GM19351 (cell line): ENCODE results near the gene PRX.
"Not testable (repeated sequence)": the region's sequence is repeated elsewhere in the genome, so short reads cannot be mapped to it uniquely, and the experiment has no call there.

Source experiments
- ATAC-seq: cut with Tn5 transposase; IDR thresholded peaks from one replicate; pipeline ENCODE4 v1.9.1; 2021; ENCODE audit warnings: mild to moderate bottlenecking, moderate library complexity; ENCODE audit not compliant: unreplicated experiment

Gene PRX

DNA sequence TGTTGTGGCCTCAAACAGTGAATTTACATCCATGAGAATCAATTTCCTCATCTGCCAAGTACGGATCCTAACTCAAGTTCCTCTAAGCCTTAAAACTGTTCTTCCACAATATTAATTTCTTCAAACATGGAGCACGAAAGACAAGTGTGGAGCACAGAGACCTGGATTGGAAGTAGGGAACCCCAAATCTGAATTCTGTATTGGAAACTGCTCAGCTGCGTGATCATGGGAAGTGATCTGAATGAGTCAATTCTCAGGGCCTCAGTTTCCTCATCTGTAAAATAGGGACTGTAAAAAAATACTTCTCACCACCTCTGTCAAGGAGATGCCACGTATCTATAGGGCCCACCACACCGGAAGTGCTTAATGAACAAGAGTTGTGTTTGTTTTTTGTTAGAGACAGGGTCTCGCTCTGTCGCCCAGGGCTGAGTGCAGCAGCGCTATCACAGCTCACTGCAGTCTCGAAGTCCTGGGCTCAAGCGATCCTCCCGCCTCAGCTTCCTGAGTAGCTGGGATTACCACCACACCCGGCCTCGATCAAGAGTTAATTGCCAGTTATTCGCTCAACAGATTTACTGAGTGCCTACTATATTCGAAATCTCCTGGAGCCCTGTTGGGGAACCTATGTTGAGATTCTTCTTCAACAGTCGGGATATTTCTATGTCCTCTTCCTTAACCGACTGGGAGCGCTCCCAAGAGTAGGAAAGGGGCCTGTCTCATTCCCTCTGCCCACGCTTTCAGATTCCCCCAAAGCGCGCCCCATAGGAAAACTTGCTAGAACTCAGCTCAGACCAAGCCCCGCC, 29.4 kb upstream of the PRX start:
- ATAC-seq: no peak

DNA sequence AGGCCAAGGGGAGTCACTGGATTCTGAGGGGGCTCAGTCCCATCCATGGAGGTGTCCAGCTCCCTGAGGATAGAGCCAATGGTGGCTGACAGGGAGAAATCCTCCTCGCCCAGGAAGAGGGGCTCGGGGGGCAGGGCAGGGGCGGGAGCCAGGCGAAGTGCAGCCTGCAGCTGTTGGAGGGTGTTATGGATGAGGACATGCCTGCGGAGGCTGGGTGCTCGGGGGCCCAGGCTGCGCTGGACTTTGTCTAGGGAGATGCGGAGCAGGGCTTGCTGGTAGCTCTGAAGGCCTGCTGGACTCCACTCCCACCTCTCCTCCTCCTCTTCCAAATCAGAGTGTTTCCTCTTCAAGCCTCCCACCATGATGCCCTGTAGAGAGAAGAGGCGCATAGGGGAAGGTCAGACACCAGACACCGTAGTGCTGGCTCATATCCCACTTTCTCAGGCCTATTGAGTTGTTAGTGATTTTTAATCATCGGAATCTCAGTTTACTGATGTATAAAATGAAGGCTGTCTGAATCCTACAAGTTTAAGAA, 28.6 kb upstream of the PRX start:
- ATAC-seq: no peak

DNA sequence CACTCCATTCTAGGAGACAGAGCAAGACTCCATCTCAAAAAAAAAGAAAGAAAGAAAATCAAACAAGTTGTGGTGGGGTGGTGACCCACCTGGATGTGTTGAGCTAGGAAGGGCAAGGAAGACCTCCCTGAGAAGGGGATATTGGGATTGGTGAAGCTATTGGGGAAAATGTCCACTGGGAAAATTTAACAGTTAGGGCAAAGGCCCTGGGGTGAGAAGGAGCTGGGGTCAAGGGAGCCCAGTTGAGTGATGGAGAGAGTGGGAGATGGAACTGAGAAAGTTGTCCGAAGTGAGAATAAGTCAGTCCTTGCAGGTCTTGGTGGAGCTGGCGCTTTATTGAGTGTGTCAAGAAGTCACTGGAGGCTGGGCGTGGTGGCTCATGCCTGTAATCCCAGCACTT, 25.1 kb upstream of the PRX start:
- no peak for ATAC-seq

DNA sequence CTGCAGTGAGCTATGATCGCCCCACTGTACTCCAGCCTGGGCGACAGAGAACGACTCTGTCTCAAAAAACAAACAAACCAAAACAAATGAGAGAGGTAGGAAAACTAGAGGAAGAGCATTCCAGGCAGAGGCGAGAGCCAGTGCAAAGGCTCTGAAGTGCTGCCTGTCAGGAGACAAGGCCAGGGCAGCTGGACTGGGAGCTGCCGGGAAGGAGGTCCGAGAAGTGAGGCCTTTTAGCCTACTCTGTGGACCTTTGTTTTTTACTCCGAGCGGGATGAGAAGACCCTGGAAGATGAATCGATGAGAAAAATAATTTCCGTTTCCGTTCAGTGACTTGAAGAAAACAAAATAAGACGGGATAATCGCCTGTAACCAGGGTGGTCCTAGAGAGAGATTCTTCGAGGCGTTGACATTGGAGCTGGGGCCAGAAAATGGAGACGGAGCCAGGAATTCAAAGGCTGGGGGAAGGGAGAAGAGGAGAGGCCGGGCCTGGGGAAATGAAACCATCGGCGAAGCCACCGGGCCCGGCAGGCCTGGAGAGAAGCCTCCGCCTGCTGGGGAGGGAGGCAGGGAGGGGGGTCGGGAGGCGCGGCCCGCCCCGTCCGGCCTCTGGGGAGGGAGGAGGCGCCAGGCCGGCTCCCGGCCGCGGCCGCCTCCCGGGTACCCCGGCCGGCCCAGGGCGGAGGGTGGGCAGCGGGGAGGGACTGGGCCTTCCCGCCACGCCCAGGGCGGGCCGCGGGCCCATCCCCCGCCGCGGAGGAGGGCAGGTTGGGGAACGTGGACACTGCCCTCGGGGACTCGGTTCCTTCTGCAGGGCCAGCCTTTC, 20.4 kb upstream of the PRX start:
- ATAC-seq: no peak

DNA sequence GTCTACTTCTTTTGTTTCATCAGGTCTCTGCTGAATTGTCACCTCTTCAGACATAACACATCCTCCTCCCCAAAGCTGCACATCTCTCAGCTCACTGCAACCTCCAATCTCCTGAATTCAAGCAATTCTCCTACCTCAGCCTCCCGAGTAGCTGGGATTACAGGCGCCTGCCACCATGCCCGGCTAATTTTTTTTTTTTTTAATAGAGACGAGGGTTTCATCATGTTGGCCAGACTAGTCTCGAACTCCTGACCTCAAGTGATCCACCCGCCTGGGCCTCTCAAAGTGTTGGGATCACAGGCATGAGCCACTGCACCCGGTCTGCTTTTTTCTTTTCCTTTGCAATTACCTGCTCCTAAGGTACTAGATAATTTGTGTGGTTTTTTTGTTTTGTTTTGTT, 19.6 kb upstream of the PRX start:
- ATAC-seq: not testable (repeated sequence)

DNA sequence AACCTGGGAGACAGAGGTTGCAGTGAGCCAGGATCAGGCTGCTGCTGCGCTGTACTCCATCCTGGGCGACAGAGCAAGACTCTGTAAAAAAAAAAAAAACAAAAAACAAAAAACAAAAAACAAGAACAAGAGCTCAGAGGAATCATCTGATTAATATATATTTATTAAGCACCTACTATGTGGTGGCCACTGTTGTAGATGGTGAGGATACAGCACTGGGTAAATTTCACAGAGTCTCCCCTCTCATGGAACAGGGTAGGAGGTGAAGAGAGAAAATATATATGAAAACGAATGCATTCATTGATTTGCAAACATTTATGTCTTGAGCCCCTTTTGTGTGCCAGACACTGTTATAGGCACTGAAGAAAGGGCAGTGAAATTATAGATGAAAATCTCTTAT, 18.5 kb upstream of the PRX start:
- no peak for ATAC-seq

DNA sequence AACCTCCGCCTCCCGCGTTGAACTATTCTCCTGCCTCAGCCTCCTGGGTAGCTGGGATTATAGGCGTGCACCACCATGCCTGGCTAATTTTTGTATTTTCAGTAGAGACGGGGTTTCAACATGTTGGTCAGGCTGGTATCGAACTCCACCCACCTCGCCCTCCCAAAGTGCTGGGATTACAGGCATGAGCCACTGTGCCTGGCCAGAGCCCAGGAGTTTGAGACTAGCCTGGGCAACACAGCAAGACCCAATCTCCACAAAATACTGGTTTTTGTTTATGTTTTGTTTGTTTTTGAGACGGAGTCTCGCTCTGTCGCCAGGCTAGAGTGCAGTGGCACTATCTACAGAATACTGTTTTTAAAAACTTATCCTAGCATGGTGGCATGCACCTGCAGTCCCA, 17.1 kb upstream of the PRX start:
- ATAC-seq: not testable (repeated sequence)

DNA sequence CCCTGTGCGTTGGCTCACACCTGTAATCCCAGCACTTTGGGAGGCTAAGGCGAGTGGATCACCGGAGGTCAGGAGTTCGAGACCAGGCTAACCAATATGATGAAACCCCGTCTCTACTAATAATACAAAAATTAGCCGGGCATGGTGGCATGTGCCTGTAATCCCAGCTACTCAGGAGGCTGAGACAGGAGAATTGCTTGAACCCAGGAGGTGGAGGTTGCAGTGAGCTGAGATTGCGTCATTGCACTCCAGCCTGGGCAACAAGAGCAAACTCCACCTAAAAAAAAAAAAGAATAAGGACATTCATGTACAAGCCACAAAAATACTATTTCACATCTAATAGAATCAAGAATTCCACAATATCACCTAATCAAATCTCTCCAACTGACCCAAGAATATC, 15.0 kb upstream of the PRX start:
- not testable (repeated sequence) for ATAC-seq

DNA sequence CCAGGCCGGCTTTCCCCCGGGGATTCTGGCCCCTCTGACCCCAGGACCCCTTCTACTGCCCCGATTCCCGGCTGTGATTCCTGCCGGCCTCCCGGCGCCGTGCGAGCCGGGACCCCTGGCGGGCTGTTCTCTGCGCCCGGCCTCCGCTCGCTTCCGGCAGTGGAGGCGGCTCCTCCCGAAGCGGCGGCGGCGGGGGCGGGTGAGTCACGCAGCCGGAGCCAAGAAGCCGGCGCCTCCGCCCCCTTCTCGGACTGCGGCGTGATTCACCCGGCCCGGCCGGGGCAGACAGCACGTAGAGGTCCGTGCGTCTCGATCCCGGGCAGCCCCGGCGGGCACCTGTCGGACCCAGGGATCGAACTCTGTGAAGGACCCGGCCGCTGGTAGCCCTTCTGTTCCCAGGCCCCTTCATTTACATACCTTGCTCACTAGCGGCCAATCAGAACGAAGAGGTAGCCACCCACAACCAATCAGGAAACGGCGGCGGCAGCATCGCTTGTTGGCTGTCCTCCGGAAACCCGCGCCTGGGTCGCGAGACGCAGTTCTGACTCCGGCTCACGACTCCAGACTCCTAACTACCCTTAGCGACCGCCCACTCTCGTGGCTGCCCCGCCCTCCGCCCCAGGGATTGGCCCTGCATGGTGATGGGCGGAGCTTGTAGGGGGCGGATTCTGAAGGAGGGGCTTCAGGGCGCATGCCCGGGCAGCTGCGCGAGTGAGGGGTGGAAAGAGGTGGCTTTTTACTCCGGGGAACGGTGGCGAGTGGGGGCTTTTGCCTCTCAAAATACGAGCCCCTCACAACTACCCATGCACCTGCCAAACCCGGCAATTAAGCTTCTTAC, 12.5 kb upstream of the PRX start, which contains the start of gene SERTAD1:
Gene SERTAD1, minus strand, starts transcription at position 543 of the 838 bp plus-strand sequence. CDS start 2,446 bp downstream, outside the sequence.
- ATAC-seq: peak; percentile 83

DNA sequence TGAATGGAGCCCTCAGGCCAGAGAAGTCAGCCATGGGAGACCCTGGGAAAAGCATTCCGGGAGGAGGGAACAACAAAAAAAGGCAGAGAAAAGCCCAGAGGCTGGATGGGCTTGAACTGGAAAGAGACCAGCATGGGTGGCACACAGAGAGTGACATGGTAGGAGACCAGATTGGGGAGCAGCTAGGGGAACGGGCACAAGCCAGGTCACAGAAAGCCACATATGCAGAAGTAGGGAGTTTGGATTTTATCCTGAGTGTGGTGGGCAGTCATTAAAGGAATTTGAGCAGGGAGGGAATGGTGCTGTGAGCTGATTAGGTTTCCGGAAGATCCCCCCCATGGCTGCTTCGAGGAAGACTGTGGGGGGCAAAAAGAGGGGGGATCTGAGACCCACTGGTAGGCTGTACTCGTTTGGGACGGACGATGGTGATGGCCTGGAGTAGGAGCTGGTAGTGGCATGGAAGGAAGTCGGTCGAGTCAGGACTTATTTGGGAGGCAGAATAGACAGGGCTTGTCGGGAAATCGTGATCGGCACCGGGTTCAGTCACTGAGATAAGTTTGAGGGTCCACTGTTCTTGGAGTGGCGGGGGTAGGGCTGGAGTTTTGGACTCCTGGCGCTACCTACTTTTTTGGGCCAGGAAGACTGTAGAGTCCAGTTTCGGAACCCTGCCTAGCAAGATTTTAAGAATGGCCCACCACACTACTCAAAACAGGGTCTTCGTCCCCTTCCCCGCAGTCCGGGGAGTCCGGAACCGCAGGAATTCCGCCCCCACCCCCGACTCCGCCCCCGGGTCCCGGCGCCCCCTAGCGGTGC, 11.7 kb upstream of the PRX start:
- peak; percentile 6 for ATAC-seq

DNA sequence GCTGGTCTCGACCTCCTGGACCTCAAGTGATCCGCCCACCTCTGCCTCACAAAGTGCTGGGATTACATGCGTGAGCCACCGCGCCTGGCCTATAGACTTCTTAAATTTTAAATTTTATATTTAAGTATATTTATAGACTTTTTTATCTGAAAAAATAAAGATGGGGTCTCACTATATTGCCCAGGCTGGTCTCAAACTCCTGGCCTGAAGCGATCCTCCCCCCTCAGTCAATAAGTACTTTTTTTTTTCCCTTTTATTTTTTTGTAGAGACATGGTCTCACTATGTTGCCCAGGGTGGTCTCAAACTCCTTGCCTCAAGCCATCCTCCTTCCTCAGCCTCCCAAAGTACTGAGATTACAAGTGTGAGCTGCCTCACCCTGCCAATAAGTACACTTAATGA, 10.8 kb upstream of the PRX start:
- ATAC-seq: no peak

DNA sequence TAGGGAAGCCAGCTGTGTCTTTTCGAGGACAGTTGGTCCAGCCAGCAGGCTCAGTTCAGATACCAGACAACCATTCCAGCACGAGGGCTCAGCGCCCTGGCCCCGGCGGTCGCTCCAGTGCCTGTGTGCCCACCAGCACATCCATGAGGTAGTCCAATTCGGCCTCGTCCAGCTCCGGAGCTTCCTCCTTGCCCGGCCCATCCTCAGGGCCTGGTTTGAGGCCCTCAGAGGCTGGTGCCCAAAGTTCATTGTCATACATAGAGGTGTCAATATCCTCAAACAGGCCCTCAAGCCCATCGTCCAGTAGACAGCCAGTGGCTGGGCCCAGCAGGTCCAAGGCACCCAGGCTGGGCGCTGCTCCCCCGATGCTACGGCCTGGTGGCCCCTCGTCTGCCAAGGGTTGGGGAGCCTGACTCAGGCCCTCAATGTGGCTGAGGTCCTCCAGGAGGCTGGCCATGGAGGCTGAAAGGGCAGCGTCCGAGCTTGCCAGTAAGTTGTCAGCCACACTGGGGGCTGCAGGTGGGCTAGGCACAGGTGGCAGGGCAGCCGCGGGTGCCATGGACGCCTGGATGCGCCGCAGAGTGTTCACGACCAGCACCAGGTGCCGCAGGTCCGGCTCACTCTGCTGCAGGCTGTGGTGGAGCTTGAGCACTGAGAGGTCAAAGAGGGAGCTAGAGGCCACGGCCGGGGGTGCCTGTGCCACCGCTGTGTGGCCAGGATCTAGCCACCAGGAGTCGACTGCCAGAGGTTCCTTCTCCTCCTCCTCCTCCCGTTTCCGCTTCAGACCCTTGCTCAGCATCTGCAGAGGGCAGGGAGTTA, 9.8 kb upstream of the PRX start:
- ATAC-seq: no peak

DNA sequence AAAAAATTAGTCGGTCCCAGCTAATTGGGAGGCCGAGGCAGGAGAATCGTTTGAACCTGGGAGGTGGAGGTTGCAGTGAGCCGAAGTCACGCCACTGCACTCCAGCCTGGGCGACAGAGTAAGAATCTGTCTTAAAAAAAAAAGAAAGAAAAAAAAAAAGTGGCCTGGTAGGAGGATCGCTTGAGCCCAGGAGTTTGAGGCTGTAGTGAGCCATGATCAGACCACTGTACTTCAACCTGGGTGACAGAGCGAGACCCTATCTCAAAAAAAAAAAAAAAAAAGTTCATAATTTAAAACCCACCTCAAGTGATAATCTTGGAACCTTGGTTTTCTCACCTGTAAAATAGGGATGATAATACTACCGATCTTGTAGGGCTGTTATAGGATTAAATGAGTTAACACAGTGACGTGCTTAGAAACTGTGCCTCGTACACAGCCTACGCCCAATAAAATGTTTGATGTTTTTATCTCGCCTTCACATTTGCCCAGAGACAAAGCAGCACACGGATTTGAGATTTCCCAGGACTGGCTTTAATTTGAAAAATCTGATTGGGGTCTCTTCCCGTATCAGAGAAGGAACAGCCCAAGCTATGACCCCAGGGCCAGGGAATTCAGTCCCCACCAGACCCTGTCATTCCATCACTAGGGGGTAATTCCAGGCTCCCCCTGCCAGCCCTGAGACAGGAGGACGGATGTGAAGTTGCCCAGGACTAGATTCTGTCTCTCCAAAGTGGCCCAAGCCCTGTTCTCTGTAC, 9.0 kb upstream of the PRX start:
- ATAC-seq: no peak

DNA sequence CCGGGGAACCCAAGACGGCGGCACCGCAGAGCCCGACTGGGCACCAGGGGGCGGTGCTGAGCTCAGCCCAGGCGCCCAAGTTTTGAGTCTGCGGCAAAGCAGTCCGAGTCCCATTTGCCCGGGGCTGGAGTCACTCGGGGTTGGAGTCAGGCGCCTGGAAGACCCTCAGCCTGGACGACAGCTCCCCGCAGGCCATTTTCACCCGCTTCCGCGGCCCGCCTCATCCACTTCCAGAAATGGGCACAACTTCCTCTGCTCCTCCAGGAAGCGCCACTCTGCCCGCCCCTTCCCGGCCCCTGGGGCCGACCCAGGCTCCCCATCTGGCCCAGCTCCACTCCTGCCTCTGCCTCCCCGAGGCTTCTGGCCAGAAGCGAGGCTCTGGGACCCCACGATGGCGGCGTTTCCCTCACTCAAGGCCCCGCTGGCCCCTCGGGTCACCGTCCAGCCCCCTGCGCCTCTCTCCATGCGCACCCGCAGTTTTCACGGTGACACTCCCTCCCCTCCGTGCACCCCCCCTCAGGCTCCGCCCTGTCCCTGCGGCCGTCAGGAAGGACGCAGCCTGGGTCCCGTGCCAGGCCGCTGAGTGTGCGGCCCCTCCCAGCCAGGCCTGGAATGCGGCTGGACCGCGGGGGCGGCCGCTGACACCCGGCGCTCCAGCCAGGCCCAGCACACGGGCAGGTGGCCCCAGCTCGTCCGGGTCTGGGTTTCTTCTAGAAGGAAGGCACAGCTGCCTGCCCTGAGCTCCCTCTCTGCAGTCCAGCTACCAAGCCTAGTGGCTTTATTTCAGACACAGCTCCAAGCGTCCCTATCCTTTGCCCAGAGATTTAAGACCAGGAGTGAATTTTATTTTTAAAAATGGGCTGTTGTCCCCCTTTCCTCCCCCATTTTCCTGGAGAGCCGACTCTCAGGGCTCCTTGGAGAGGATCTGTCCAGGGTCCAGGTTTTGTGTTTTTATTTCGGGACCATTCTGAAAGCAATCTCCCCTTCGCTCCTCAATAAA, 7.9 kb upstream of the PRX start:
- ATAC-seq: no peak

DNA sequence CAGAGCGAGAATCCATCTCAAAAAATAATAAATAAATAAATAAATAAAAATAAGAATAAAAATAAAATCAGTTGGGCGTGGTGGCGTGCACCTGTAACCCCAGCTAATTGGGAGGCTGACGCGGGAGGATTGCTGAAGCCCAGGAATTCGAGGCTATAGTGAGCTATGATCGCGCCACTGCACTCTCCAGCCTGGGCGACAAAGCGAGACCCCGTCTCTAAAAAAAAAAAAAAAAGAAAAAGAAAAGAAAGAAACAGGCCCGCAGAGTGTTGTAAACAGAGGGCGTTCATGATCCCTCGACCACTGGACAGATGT, 7.2 kb upstream of the PRX start:
- no peak for ATAC-seq

DNA sequence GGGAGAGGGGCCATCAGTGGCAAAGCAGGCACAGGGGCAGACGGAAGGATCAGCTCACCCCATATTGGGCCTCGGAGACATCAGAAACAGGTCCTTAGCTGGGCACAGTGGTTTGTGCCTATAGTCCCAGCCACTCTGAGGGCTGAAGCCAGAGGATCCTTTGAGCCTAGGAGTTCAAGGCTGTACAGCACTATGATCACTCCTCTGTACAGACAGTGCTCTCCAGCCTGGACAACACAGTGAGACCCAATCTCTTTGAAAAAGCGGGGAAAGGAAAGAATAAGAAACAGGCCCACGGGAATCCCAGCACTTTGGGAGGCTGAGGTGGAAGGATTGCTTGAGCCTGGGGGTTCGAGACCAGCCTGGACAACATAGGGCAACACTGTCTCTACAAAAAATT, 6.6 kb upstream of the PRX start:
- ATAC-seq: no peak

DNA sequence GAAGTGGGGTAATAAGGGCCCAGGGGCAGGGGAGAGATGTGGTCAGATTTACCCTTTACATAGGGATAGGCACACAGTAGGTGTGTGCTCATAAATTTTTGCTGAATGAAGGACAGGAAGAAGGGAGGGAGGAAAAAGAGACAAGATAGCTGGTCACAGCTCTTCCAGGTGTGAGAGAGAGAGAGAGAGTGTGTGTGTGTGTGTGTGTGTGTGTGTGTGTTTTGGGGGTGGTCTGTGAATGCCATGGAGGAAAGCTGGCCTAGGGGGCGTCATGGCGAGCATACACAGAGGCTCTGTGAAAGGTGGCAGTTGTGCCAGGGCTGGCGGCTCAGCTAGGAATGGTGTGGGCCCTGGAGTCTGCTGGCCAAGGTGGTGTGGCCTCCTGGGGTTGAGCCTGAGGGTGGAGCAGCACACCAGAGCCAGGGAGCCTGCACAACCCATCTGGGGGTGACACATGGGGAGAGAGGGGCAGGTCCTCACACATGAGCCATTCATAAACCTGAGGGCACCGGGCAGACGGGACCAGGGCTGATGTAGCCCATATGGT, 6.0 kb upstream of the PRX start:
- ATAC-seq: no peak
